Measurements from ENCODE around the gene ALK. TPM values are rescaled to one million over a fixed set of nuclear protein-coding genes. Genes with fewer than 3 reads are reported as not detected.

Gene ALK
- total RNA-seq, 1 donor from 2014 or later, result 1.1 TPM

- Histone ChIP-seq H3K36me3 (no peaks in the 10 kb centered on the region), H3K4me1 (no peaks in the 10 kb centered on the region), H3K27me3 (ENCODE audit: low read depth) (no peaks in the 10 kb centered on the region), H3K9me3 (peaks cover 21% of the 10 kb centered on the region), H3K4me3 (no peak overlapping the region), H3K27ac (no peak overlapping the region)
- TF ChIP-seq, protein P1, sequence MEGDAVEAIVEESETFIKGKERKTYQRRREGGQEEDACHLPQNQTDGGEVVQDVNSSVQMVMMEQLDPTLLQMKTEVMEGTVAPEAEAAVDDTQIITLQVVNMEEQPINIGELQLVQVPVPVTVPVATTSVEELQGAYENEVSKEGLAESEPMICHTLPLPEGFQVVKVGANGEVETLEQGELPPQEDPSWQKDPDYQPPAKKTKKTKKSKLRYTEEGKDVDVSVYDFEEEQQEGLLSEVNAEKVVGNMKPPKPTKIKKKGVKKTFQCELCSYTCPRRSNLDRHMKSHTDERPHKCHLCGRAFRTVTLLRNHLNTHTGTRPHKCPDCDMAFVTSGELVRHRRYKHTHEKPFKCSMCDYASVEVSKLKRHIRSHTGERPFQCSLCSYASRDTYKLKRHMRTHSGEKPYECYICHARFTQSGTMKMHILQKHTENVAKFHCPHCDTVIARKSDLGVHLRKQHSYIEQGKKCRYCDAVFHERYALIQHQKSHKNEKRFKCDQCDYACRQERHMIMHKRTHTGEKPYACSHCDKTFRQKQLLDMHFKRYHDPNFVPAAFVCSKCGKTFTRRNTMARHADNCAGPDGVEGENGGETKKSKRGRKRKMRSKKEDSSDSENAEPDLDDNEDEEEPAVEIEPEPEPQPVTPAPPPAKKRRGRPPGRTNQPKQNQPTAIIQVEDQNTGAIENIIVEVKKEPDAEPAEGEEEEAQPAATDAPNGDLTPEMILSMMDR (IDR thresholded peaks at IDR 0.05), result no peak
- intact Hi-C loops (cut with DNase I), result no loop called here
- DNase-seq, result no peak
- ATAC-seq, result no peak
These were observed 451.4 kb downstream of the ALK start for GRCh38 chr2:29469961-29470360.

GRCh38 chr2:29469516-29469915, 451.9 kb downstream of the ALK start:
- H3K27ac ChIP-seq, result no peak overlapping the region
- TF ChIP-seq, protein P1 (IDR thresholded peaks at IDR 0.05), result no peak
- DNase-seq, result no peak
- intact Hi-C loops (cut with DNase I), result no loop called here
- no peaks in the 10 kb centered on the region for H3K27me3 ChIP-seq (ENCODE audit: low read depth)
- H3K4me1 ChIP-seq, result no peaks in the 10 kb centered on the region
- no peak overlapping the region for H3K4me3 ChIP-seq
- H3K36me3 ChIP-seq, result no peaks in the 10 kb centered on the region
- peaks cover 21% of the 10 kb centered on the region for H3K9me3 ChIP-seq
- no peak for ATAC-seq

DNA sequence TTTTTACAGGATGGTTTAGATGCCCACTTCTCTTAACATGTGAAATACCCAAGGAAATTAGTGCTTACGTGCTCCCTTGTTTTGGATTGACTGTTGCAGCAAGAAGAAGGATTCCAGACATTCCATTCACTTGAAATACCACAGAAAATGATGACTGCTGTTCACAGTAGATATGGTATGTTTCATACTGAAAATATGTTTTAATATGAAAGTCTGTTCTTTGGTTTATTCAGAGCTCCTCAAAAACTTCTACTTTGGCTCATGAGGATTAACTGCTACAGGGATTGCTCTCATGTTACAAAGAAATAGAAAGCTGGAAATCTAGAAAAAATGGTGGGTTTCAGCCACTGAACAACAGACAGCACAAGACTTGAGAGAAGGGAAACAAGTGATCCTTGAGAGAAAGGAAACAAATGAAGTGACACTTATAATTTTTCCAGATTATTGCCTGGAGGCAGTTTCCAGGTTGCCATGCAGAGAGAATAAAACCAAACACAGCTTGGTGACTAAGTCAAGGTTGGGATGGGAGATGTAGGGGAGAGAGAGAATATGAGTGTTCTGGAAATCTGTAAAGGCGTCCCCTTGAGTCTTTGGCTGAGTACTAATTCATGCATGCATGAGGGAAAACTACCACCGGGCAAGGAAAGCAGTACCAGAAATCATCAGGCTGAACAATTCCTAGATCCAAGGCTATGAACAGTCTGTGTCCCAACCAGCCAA, 458.0 kb downstream of the ALK start:
- ATAC-seq (peak; percentile 50 to 87), DNase-seq (no peak)
- Histone ChIP-seq H3K36me3 (no peaks in the 10 kb centered on the region), H3K4me3 (no peak overlapping the region), H3K9me3 (no peaks in the 10 kb centered on the region), H3K27ac (no peak overlapping the region), H3K4me1 (no peaks in the 10 kb centered on the region), H3K27me3 (ENCODE audit: low read depth) (no peaks in the 10 kb centered on the region)
- TF ChIP-seq, protein P1 (IDR thresholded peaks at IDR 0.05), result no peak
- intact Hi-C loops (cut with DNase I), result no loop called here

DNA sequence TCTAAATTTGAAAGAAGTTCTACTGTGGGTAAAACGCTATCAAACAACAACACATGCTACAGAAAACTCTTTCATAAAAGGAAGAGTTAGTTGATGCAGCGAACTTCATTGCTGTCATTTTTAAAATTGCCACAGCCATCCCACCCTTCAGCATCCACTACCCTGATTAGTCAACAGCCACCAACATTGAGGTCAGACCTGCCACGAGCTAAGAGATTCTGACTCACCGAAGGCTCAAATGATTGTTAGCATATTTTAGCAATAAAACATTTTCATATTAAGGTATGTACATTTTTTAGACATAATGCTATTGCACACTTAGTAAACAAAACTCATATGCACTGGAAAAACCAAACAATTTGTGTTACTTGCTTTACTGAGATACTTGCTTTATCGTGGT, 459.1 kb downstream of the ALK start:
- Histone ChIP-seq H3K4me3 (no peak overlapping the region), H3K27ac (no peak overlapping the region), H3K4me1 (no peaks in the 10 kb centered on the region), H3K36me3 (no peaks in the 10 kb centered on the region), H3K9me3 (no peaks in the 10 kb centered on the region), H3K27me3 (ENCODE audit: low read depth) (no peaks in the 10 kb centered on the region)
- intact Hi-C loops (cut with DNase I), result no loop called here
- DNase-seq (no peak), ATAC-seq (no peak)
- TF ChIP-seq, protein P1 (IDR thresholded peaks at IDR 0.05), result no peak

- intact Hi-C loops (cut with DNase I), result no loop called here
- Histone ChIP-seq H3K9me3 (no peaks in the 10 kb centered on the region), H3K27me3 (ENCODE audit: low read depth) (no peaks in the 10 kb centered on the region), H3K27ac (no peak overlapping the region), H3K36me3 (no peaks in the 10 kb centered on the region), H3K4me1 (no peaks in the 10 kb centered on the region), H3K4me3 (no peak overlapping the region)
- TF ChIP-seq, protein P1 (IDR thresholded peaks at IDR 0.05), result no peak
- no peak for DNase-seq
- no peak for ATAC-seq
These were observed 461.2 kb downstream of the ALK start for GRCh38 chr2:29460190-29460589.
